ENCODE results near the gene WDPCP. TPM values are rescaled to one million over a fixed set of nuclear protein-coding genes. Genes with fewer than 3 reads are reported as not detected.
"Not testable (repeated sequence)": the region's sequence is repeated elsewhere in the genome, so short reads cannot be mapped to it uniquely, and the experiment has no call there.

Gene WDPCP
- total RNA-seq, 2 donors from 2014 or later: 8.4 to 12.6 TPM

DNA sequence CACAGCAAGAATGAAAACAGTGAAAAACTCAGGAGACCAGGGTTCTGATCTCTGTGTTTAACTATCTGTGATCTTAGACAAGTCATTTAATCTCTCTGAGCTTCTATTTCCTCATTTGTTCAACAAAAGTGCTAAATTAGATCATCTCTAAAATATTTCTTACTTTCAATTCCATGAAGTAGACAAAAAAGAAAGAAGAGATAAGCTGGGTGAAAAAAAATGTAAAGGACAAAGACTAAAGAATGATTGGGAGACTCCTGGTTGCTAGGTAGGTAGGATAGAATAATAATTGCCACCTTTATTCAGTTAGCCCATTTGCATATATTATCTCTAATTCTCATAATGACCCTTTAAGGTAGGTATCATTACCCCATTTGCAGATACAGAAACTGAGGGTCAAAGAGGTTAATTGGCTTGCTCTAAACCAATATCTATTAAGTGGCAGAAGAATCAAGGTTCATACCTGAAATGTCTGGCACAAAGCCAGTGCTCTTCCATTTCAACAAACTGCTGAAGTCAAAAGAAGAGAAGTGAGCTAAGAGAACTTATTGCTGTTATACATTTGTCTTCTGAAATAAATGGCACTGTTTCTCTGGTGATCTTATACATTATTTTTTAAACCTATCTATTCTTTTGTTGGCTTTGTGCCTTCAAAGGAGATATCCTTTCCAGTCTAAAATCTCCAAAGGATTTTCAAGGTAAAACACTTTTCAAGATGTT, 395.9 kb downstream of the WDPCP start:
- no peak for DNase-seq (ENCODE audit: low spot score)
- no peaks in the 10 kb centered on the region for H3K27me3 ChIP-seq (replicated peaks; ENCODE audit: insufficient read depth)
- intact Hi-C loops (cut with DNase I): no loop called here

DNA sequence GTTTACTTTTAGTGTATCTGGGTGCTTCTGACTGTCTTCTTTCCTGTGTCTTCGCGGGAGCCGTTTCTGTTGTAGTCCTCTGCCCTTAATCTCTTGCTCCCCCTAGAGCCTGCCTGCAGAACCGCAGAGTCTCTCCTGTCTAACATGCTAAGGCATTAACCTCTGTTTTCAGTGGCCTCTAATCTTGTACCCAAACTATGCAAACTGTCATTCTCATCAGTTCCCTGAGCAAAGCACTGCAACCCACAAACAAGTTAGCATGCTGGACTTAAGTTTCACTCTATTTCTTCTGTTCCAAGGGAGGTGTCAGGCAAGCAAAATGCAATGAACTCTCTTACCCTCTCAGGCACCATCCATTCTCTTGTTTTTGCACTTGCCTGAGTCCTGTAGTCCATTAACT, 399.3 kb downstream of the WDPCP start:
- 34% methylated on average over 4 of the region's 4 CpGs for WGBS
- Histone ChIP-seq H3K9me3 (no peaks in the 10 kb centered on the region), H3K36me3 (no peaks in the 10 kb centered on the region), H3K4me3 (no peak overlapping the region), H3K27ac (no peak overlapping the region), H3K4me1 (replicated peaks) (no peaks in the 10 kb centered on the region), H3K27me3 (replicated peaks; ENCODE audit: insufficient read depth) (no peaks in the 10 kb centered on the region)
- no peak for DNase-seq (ENCODE audit: low spot score)
- intact Hi-C loops (cut with DNase I): no loop called here
- no peak for TF ChIP-seq POLR2A (IDR thresholded peaks at IDR 0.05)
- TF ChIP-seq, protein P1, sequence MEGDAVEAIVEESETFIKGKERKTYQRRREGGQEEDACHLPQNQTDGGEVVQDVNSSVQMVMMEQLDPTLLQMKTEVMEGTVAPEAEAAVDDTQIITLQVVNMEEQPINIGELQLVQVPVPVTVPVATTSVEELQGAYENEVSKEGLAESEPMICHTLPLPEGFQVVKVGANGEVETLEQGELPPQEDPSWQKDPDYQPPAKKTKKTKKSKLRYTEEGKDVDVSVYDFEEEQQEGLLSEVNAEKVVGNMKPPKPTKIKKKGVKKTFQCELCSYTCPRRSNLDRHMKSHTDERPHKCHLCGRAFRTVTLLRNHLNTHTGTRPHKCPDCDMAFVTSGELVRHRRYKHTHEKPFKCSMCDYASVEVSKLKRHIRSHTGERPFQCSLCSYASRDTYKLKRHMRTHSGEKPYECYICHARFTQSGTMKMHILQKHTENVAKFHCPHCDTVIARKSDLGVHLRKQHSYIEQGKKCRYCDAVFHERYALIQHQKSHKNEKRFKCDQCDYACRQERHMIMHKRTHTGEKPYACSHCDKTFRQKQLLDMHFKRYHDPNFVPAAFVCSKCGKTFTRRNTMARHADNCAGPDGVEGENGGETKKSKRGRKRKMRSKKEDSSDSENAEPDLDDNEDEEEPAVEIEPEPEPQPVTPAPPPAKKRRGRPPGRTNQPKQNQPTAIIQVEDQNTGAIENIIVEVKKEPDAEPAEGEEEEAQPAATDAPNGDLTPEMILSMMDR (IDR thresholded peaks at IDR 0.05): no peak
- no peak for TF ChIP-seq POLR2AphosphoS5 (IDR thresholded peaks at IDR 0.05)

More for the DNA sequence above, 395.9 kb downstream of the WDPCP start:
- H3K36me3 ChIP-seq: no peaks in the 10 kb centered on the region
- no peak overlapping the region for H3K27ac ChIP-seq
- TF ChIP-seq, protein P1 (IDR thresholded peaks at IDR 0.05): no peak
- TF ChIP-seq POLR2A (IDR thresholded peaks at IDR 0.05) (no peak), POLR2AphosphoS5 (IDR thresholded peaks at IDR 0.05) (no peak)
- no peak overlapping the region for H3K4me3 ChIP-seq
- no peaks in the 10 kb centered on the region for H3K4me1 ChIP-seq (replicated peaks)
- no peaks in the 10 kb centered on the region for H3K9me3 ChIP-seq

DNA sequence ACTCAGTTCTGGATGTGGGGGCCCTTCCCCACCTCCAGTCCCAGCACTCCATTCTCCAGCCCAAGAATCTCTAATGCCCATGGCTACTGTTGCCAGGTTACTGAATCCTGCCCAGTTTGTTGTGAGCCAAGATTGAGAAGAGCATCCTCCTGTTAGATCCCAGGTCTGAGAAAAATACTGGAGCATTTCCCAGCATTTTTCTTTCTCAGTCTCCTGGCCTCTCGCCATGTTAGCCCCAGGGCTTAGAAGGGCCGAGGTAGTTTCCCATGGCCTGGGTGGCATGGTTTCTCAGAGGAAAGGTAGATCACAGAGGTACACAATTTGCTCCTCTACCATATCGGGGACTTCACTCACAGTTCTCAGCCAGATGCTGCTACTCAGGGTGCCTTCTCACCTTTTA, 401.9 kb downstream of the WDPCP start:
- Histone ChIP-seq H3K4me3 (no peak overlapping the region), H3K9me3 (no peaks in the 10 kb centered on the region), H3K27ac (no peak overlapping the region), H3K27me3 (replicated peaks; ENCODE audit: insufficient read depth) (no peaks in the 10 kb centered on the region), H3K4me1 (replicated peaks) (no peaks in the 10 kb centered on the region), H3K36me3 (no peaks in the 10 kb centered on the region)
- DNase-seq (ENCODE audit: low spot score): no peak
- no peak for TF ChIP-seq POLR2A (IDR thresholded peaks at IDR 0.05)
- TF ChIP-seq POLR2AphosphoS5 (IDR thresholded peaks at IDR 0.05): no peak
- TF ChIP-seq, protein P1 (IDR thresholded peaks at IDR 0.05): no peak
- intact Hi-C loops (cut with DNase I): no loop called here
- 86% methylated on average over 3 of the region's 3 CpGs for WGBS

DNA sequence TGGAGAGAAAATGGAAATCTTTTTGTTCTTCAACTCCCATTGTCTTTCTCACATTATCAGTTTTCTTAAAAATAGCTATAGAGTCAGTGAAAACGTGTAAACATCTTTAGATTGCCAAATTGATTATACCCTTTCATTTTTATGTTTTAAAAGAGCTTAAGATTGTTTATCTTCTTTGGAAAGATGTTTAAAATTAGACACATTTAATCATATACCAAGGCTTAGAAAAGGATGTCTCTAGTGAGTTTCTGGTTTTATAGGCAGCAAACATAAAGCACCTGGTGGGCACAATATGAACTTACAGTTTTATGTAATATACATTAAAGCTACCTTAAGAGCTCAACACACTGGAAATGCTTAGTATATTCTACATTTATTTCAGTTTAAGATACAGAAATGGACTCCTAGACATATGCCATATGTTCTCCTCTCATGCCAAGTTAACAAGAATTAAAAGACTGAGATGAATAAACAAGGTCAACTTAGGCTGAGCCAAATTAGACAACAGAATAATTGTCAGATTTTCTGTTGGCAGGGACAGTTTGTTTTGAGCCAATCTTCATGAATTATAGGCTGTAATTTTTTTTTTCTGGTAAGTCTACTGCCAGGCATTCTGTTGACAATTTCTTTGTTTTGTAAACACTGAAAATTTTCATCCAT, 425.0 kb downstream of the WDPCP start:
- no peak for TF ChIP-seq POLR2A (IDR thresholded peaks at IDR 0.05)
- no peak for TF ChIP-seq POLR2AphosphoS5 (IDR thresholded peaks at IDR 0.05)
- TF ChIP-seq, protein P1 (IDR thresholded peaks at IDR 0.05): no peak
- intact Hi-C loops (cut with DNase I): no loop called here
- WGBS: 10% methylated on average over 1 of the region's 1 CpG
- no peaks in the 10 kb centered on the region for H3K4me1 ChIP-seq (replicated peaks)
- no peak for DNase-seq (ENCODE audit: low spot score)
- H3K36me3 ChIP-seq: no peaks in the 10 kb centered on the region
- H3K27me3 ChIP-seq (replicated peaks; ENCODE audit: insufficient read depth): no peaks in the 10 kb centered on the region
- H3K4me3 ChIP-seq: no peak overlapping the region
- H3K9me3 ChIP-seq: no peaks in the 10 kb centered on the region
- no peak overlapping the region for H3K27ac ChIP-seq

DNA sequence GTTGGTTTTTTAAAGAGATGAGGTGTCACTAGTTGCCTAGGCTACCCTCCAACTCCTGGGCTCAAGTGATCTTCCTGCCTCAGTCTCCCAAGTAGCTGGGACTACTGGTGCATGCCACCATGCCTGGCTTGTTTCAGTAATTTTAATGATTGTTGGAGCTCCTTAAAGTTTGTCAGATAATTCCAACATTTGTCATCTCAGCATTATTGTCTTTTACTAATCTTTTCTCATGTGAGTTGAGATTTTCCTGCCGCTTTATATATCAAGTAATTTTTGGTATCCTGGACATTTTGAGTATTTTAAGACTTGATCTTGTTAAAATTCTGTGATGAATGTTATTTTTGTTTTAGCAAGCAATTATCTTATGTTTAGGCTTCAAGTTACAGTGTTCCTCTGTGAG, 429.0 kb downstream of the WDPCP start:
- DNase-seq (ENCODE audit: low spot score): no peak
- 97% methylated on average over 1 of the region's 1 CpG for WGBS
- TF ChIP-seq, protein P1 (IDR thresholded peaks at IDR 0.05): no peak
- TF ChIP-seq POLR2A (IDR thresholded peaks at IDR 0.05) (no peak), POLR2AphosphoS5 (IDR thresholded peaks at IDR 0.05) (no peak)
- no peaks in the 10 kb centered on the region for H3K36me3 ChIP-seq
- no peaks in the 10 kb centered on the region for H3K4me1 ChIP-seq (replicated peaks)
- no peaks in the 10 kb centered on the region for H3K9me3 ChIP-seq
- no peak overlapping the region for H3K27ac ChIP-seq
- no peak overlapping the region for H3K4me3 ChIP-seq
- intact Hi-C loops (cut with DNase I): no loop called here
- H3K27me3 ChIP-seq (replicated peaks; ENCODE audit: insufficient read depth): no peaks in the 10 kb centered on the region

DNA sequence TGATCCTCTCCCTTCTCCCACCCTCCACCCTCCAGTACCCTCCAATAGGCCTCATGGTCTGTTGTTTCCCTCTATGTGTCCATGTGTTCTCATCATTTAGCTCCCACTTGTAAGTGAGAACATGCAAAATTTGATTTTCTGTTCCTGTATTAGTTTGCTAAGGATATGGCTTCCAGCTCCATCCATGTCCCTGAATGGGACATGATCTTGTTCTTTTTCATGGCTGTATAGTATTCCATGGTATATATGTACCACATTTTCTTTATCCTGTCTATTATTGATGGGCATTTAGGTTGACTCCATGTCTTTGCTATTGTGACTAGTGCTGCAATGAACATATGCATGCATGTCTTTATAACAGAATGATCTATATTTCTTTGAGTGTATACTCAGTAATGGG, 451.6 kb downstream of the WDPCP start:
- intact Hi-C loops (cut with DNase I); H3K27me3 ChIP-seq (replicated peaks; ENCODE audit: insufficient read depth); DNase-seq (ENCODE audit: low spot score); H3K9me3 ChIP-seq; H3K4me3 ChIP-seq; H3K4me1 ChIP-seq (replicated peaks); H3K27ac ChIP-seq; H3K36me3 ChIP-seq: not testable (repeated sequence)
